Thoracic aorta (tissue), 2 donors: ENCODE measurements around the gene NAA80. TPM values are rescaled to one million over a fixed set of nuclear protein-coding genes. Genes with fewer than 3 reads are reported as not detected.

ENCODE experiments used
- ATAC-seq: fragments of 150-250 bp; one replicate; pipeline ENCODE4 v1.8.0; 2017; ENCODE audit warnings: low read depth; ENCODE audit not compliant: insufficient number of reproducible peaks, low FRiP score
- DNase-seq: peaks from one replicate; pipeline ENCODE4 v3.0.0-alpha.2; 2020; ENCODE audit warnings: low spot score
- H3K27ac ChIP-seq, 2 donors: fragments of 200-600 bp; sonication (generic); 1 replicate in 1 of 2; 2 replicates in 1 of 2; pipeline ENCODE4 v1.5.1; 2016; ENCODE audit warnings: mild to moderate bottlenecking in 2 of 2, moderate library complexity in 2 of 2
- H3K27me3 ChIP-seq: fragments of 200-600 bp; sonication (generic); replicated peaks from 2 replicates; pipeline ENCODE4 v1.6.0; 2016; ENCODE audit warnings: mild to moderate bottlenecking; ENCODE audit not compliant: insufficient read depth
- H3K36me3 ChIP-seq: fragments of 200-600 bp; sonication (generic); one replicate; pipeline ENCODE4 v1.5.1; 2016
- H3K4me1 ChIP-seq, 2 donors: fragments of 200-600 bp; sonication (generic); 1 replicate in 1 of 2; 2 replicates in 1 of 2; pipeline versions ENCODE4 v1.5.1 to v1.6.0; 2016; ENCODE audit warnings: low read depth in 2 of 2, mild to moderate bottlenecking in 1 of 2; ENCODE audit not compliant: control insufficient read depth in 1 of 2
- H3K4me3 ChIP-seq: fragments of 200-600 bp; sonication (generic); 2 replicates; pipeline ENCODE4 v1.5.1; 2016; ENCODE audit warnings: mild to moderate bottlenecking
- H3K9me3 ChIP-seq: fragments of 200-600 bp; sonication (generic); 2 replicates; pipeline ENCODE4 v1.5.1; 2016
- CTCF ChIP-seq: fragments of 200-600 bp; sonication (generic); IDR thresholded peaks from one replicate; pipeline ENCODE4 v1.5.1; 2019; ENCODE audit warnings: antibody characterized with exemption
- total RNA-seq, 2 donors: library from RNA; depleted of rRNA; stranded (reverse); fragments of >200 nt; gene quantifications; one replicate each; pipeline versions ENCODE4 v1.1.0 to v1.2.3, GENCODE V29; 2016

Gene NAA80
- total RNA-seq, 2 donors from 2014 or later: 8.3 to 8.7 TPM

- no peaks in the 10 kb centered on the region for H3K9me3 ChIP-seq
- peak overlapping the region; percentile 90 to 93 for H3K27ac ChIP-seq
- no peaks in the 10 kb centered on the region for H3K36me3 ChIP-seq
- H3K4me3 ChIP-seq: peak overlapping the region; percentile 74
- no peak for TF ChIP-seq CTCF
- no peaks in the 10 kb centered on the region for H3K27me3 ChIP-seq
- DNase-seq: no peak
- ATAC-seq: no peak
- H3K4me1 ChIP-seq: peaks cover 30 to 57% of the 10 kb centered on the region in 2 donors
Measured at GRCh38 chr3:50340147-50340447, 40.9 kb upstream of the NAA80 start.

- H3K36me3 ChIP-seq: no peaks in the 10 kb centered on the region
- ATAC-seq: no peak
- no peaks in the 10 kb centered on the region for H3K9me3 ChIP-seq
- H3K27me3 ChIP-seq: no peaks in the 10 kb centered on the region
- DNase-seq: no peak
- peak overlapping the region; percentile 90 to 93 for H3K27ac ChIP-seq
- peaks cover 35 to 61% of the 10 kb centered on the region in 2 donors for H3K4me1 ChIP-seq
- peak overlapping the region; percentile 74 for H3K4me3 ChIP-seq
- TF ChIP-seq CTCF: no peak
Measured at GRCh38 chr3:50339485-50340146, 40.4 kb upstream of the NAA80 start.

- H3K9me3 ChIP-seq: no peaks in the 10 kb centered on the region
- no peaks in the 10 kb centered on the region for H3K36me3 ChIP-seq
- peak overlapping the region; percentile 90 to 93 for H3K27ac ChIP-seq
- peak overlapping the region; percentile 74 for H3K4me3 ChIP-seq
- H3K27me3 ChIP-seq: no peaks in the 10 kb centered on the region
- ATAC-seq: no peak
- no peak for DNase-seq
- H3K4me1 ChIP-seq: peaks cover 41 to 67% of the 10 kb centered on the region in 2 donors
- TF ChIP-seq CTCF: no peak
Measured at GRCh38 chr3:50338965-50339364, 39.8 kb upstream of the NAA80 start.

- DNase-seq (peak; percentile 98), ATAC-seq (peak; percentile 87)
- Histone ChIP-seq H3K4me3 (peak overlapping the region; percentile 74), H3K27me3 (no peaks in the 10 kb centered on the region), H3K27ac (peak overlapping the region; percentile 90 to 93), H3K4me1 (peaks cover 47 to 78% of the 10 kb centered on the region in 2 donors), H3K36me3 (no peaks in the 10 kb centered on the region), H3K9me3 (no peaks in the 10 kb centered on the region)
- no peak for TF ChIP-seq CTCF
Measured at GRCh38 chr3:50337175-50337861, 38.1 kb upstream of the NAA80 start.

GRCh38 chr3:50336452-50337174, 37.4 kb upstream of the NAA80 start:
- peaks cover 7% of the 10 kb centered on the region for H3K36me3 ChIP-seq
- peak; percentile 3 for ATAC-seq
- H3K4me3 ChIP-seq: peak overlapping the region; percentile 74
- peaks cover 47 to 76% of the 10 kb centered on the region in 2 donors for H3K4me1 ChIP-seq
- no peak for DNase-seq
- H3K27me3 ChIP-seq: no peaks in the 10 kb centered on the region
- H3K9me3 ChIP-seq: no peaks in the 10 kb centered on the region
- no peak for TF ChIP-seq CTCF
- H3K27ac ChIP-seq: peak overlapping the region; percentile 90 to 93
